Sigmoid colon (tissue), 3 donors: Measurements from ENCODE around the gene DZIP1.

Experiments used
- POLR2A ChIP-seq, 2 donors: fragments of 450-650 bp; IDR thresholded peaks; one replicate each; pipeline ENCODE4 v1.6.1; 2016; ENCODE audit warnings: antibody characterized with exemption in 2 of 2, mild to moderate bottlenecking in 2 of 2, moderate library complexity in 2 of 2
- TF ChIP-seq, protein P1 (sequence below), 4 experiments: fragments of 450-650 bp in 3 of 4; fragments of 200-600 bp in 1 of 4; IDR thresholded peaks; one replicate each; pipeline ENCODE4 v1.5.1; 2016 to 2019; ENCODE audit warnings: antibody characterized with exemption in 4 of 4, mild to moderate bottlenecking in 3 of 4, moderate library complexity in 2 of 4

DNA sequence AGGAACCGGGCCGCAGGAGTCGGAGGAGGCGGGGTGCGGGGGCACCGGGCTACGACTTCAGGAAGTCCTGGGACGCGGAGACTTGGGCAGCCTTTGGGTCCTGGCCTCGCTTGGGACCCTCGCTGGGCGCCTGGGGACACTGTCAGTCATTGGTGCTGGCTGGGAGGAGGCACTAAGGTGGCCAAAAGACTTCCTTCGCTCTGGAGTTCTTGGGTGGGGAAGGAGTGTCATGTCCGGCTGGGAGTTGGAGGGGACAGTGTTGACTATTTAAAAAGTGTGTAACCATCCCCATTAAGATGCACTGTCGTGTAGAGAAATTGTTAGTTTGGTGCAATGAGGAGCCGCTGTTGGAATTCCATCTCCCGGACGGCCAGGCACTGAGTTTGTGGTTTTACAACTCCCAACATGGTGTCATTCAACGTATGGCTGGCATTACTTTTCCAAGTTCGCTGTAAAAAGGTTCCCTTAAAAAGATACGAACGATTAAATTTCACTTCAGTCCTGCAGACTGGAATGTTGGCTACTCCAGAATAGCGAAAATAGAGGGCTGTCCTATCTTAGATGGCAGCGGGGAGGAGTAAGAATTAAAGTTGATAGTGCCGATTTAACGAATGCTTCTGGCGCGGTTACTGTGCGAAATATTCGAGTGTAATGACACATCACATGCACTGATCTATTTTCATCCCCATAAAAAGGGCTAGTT lies 33.2 kb upstream of the DZIP1 start:
- TF ChIP-seq, protein P1, sequence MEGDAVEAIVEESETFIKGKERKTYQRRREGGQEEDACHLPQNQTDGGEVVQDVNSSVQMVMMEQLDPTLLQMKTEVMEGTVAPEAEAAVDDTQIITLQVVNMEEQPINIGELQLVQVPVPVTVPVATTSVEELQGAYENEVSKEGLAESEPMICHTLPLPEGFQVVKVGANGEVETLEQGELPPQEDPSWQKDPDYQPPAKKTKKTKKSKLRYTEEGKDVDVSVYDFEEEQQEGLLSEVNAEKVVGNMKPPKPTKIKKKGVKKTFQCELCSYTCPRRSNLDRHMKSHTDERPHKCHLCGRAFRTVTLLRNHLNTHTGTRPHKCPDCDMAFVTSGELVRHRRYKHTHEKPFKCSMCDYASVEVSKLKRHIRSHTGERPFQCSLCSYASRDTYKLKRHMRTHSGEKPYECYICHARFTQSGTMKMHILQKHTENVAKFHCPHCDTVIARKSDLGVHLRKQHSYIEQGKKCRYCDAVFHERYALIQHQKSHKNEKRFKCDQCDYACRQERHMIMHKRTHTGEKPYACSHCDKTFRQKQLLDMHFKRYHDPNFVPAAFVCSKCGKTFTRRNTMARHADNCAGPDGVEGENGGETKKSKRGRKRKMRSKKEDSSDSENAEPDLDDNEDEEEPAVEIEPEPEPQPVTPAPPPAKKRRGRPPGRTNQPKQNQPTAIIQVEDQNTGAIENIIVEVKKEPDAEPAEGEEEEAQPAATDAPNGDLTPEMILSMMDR (IDR thresholded peaks at IDR 0.05): no peak
- no peak for TF ChIP-seq POLR2A (IDR thresholded peaks at IDR 0.05)
